A549 (cell line): ENCODE results near the gene IGSF3.

Experiments used
- HOXA7 ChIP-seq: fragments of 250-450 bp; sonication (Bioruptor Pico); IDR thresholded peaks from 2 replicates; pipeline ENCODE4 v1.5.0; 2020; ENCODE audit warnings: mild to moderate bottlenecking, moderate library complexity
- RAD21 ChIP-seq, 2 experiments: fragments of >200 bp in 1 of 2; sonication (Bioruptor Twin) in 1 of 2; formaldehyde crosslinking in 1 of 2; IDR thresholded peaks in 1 of 2; conservative IDR thresholded peaks in 1 of 2; 2 replicates in 1 of 2; 3 replicates in 1 of 2; pipeline ENCODE4 v1.6.1; 2012 to 2018; ENCODE audit warnings: inconsistent platforms in 1 of 2
- TF ChIP-seq, protein P1 (sequence below): IDR thresholded peaks from 2 replicates; pipeline ENCODE4 v1.6.1; 2012; ENCODE audit warnings: low read depth, borderline replicate concordance

DNA sequence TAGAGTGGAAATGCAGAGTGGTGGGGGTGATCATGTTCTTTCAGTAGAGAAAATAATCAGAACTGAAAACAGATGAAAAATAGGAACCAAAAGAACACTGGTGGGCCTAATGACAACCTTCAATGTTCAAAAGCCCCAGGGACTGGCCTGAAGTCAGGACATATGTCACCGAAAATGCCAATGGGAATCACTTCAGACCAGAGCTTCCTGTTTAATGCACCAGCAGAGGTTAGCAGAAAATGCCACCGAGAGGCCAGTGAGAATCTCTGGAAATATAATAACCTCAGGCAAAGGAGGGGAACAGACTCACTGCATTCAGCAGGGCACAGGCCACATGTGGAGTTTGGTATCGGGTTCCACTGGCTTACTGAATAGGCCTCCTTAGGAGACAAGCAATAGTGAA lies 80.8 kb downstream of the IGSF3 start:
- TF ChIP-seq, protein P1, sequence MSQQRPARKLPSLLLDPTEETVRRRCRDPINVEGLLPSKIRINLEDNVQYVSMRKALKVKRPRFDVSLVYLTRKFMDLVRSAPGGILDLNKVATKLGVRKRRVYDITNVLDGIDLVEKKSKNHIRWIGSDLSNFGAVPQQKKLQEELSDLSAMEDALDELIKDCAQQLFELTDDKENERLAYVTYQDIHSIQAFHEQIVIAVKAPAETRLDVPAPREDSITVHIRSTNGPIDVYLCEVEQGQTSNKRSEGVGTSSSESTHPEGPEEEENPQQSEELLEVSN, result no peak
- no peak for TF ChIP-seq HOXA7 (CRISPR knock-in tag)
- no peak for TF ChIP-seq RAD21 (conservative IDR thresholded peaks at IDR 0.05 in 1 of 2, IDR thresholded peaks at IDR 0.05 in 1 of 2)
